ENCODE results near the gene KNSTRN.

DNA sequence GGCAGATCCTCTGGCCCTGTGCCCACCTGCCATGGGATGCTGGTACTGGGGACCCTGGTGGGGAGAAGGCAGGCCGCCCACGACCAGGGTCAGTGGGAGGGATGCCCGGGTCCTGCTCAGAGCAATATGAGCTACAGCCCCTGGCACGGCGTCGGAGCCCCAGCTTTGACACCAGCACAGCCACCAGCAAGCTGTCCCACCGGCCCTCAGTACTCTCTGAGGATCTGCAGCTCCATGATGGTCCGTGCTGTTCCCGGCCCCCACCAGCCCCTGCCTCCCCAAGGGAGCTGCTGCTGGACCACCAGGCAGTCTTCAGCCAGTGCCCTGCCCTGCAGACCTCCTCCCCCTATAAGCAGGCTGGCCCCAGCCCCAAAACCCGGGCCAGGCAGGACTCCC is 13.0 kb upstream of the KNSTRN start:
- TF ChIP-seq, protein P1, sequence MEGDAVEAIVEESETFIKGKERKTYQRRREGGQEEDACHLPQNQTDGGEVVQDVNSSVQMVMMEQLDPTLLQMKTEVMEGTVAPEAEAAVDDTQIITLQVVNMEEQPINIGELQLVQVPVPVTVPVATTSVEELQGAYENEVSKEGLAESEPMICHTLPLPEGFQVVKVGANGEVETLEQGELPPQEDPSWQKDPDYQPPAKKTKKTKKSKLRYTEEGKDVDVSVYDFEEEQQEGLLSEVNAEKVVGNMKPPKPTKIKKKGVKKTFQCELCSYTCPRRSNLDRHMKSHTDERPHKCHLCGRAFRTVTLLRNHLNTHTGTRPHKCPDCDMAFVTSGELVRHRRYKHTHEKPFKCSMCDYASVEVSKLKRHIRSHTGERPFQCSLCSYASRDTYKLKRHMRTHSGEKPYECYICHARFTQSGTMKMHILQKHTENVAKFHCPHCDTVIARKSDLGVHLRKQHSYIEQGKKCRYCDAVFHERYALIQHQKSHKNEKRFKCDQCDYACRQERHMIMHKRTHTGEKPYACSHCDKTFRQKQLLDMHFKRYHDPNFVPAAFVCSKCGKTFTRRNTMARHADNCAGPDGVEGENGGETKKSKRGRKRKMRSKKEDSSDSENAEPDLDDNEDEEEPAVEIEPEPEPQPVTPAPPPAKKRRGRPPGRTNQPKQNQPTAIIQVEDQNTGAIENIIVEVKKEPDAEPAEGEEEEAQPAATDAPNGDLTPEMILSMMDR (IDR thresholded peaks at IDR 0.05), result no peak
- no peak for TF ChIP-seq POLR2A (IDR thresholded peaks at IDR 0.05)
